Measurements from ENCODE around the gene TMEM44.
"Not testable (repeated sequence)": the region's sequence is repeated elsewhere in the genome, so short reads cannot be mapped to it uniquely, and the experiment has no call there.

The TMEM44 gene

DNA sequence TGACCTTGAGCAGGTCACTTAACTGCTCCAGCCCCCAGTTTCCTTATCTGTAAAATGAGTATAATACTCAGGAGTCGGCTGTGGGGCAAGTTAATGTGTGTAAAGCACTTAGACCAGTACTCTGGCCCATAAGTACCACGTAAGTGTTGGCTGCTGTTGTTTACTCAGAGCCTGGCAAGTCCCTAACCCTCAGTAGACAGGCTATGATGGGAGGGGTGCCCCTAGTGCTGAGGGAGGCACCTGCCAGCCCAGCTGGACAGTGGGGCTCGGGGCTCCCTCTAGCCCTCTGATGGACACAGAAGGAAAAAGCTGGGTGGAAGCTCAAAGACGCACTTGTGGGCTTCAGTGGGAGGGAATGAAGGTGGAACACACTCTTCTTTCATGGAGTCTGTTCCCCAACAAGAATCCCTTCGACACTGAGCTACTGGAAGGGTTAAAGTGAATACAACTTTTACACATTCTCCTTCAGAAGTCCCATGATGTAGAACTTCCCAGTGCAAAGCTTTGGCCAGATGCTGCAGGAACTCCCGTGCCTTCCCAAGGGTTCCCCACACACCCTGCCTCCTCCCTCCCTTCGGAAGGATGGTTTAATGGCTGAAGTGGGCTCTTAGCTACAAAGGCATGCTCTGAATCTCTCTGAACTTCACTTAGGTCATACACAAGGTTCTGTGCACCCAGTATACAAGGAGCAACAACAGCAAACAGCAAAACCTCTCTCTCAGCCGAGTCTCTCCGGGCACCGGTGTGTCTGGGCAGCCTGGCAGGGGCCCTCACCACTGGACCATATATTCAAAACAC lies 25.4 kb downstream of the TMEM44 start:
- DNase-seq, result no peak

DNA sequence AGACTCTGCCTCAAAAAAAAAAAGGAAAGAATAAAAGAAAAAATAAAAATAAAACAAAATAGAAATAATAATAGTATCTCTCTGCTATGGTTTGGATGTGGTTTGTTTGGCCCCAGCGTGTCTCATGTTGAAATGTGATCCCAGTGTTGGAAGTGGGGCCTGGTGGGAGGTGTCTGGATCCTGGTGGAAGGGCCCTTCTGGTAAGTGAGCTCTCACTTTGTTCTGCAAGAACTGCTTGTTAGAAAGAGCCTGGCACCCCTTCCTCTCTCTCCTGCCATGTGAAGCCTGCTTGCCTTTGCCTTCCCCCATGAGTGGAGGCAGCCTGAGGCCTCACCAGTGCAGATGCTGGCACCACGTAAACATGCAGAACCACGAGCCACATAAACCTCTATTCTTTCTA lies 26.3 kb downstream of the TMEM44 start:
- DNase-seq, result no peak

DNA sequence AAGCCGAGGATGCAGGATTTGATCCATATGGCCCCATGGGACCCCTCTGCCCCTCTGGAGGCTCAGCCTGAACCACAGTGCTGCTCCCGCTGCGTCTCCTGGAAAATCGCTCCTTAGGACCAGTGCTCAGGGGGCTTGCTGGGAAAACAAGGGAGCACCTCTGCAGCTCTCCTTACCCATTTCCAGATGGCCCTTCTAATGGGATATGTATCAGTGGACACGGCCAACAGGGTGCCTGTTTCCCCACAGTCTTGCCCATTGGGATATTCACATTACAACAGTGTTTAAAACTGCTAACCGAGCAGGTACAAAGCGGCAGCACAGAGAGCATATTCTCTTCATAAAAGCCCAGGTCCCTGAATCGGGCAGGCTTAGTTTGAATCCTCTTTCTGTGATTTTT lies 27.1 kb downstream of the TMEM44 start:
- DNase-seq, result no peak

DNA sequence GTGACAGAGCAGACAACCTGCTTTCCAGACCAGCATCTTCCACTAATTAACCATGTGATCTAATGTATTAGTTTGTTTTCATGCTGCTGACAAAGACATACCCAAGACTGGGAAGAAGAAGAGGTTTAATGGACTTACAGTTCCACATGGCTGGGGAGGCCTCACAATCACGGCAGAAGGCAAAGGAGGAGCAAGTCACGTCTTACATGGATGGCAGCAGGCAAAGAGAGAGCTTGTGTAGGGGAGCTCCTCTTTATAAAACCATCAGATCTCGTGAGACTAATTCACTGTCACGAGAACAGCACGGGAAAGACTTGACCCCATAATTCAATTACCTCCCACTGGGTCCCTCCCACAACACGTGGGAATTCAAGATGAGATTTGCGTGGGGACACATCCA lies 27.9 kb downstream of the TMEM44 start:
- DNase-seq, result not testable (repeated sequence)

DNA sequence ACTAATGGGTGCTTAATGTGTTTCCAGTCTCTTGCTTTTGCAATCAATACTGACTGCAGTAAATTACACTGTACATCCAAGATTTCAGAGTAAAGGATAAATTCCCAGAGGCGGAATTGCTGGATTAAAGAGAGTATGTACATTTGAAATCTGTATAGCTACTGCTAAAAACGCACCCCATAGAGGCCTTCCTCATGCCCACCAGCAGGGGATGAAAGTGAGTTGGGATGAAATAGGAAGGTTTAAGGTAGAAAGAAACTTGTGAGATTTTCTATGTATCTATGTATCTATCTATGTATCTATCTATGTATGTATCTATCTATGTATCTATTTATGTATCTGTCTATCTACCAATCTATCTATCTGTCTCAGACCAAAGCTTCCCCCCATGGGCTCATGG lies 28.4 kb downstream of the TMEM44 start:
- no peak for DNase-seq

DNA sequence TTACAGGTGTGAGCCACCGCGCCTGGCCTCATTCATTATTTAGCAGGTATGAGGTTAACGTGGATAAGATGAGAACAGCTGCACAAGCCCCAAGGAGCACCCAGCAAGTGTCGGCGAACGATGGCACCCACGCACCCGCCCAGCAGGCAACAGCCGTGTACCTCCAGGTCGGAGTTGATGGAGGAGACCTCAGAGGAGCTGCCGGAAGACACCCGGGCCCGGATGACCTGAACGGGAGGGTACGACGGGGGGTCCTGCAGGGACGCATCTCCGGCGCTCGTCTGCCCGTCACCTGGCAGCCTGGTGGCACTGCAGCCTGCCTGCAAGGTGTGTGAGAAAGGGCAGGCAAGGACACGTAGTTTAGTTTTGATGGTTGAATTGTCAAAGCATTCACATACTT lies 29.1 kb downstream of the TMEM44 start:
- no peak for DNase-seq

DNA sequence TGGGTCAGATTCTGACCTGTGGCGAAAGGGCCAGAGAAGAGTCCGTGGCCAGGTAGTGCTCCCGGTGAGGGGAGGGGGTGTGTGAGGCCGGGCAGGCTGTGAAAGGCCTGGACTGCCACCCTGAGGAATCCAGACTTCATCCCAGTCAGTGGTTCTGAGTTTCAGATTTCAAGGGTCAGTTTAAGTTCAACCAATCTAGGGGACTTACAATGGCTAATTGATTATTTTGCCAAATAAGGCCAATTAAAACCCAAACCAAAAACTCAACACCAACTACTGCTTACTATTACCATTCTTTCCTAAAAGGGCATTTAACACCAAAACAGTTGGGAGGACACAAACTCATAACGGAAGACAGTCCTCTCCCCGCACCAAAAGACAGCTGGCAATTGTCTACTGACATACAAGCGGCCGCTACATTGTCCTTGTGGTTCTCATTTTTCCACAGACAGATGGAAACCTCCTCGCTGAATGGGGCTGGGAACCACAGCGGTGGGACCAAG lies 30.5 kb downstream of the TMEM44 start:
- no peak for DNase-seq

DNA sequence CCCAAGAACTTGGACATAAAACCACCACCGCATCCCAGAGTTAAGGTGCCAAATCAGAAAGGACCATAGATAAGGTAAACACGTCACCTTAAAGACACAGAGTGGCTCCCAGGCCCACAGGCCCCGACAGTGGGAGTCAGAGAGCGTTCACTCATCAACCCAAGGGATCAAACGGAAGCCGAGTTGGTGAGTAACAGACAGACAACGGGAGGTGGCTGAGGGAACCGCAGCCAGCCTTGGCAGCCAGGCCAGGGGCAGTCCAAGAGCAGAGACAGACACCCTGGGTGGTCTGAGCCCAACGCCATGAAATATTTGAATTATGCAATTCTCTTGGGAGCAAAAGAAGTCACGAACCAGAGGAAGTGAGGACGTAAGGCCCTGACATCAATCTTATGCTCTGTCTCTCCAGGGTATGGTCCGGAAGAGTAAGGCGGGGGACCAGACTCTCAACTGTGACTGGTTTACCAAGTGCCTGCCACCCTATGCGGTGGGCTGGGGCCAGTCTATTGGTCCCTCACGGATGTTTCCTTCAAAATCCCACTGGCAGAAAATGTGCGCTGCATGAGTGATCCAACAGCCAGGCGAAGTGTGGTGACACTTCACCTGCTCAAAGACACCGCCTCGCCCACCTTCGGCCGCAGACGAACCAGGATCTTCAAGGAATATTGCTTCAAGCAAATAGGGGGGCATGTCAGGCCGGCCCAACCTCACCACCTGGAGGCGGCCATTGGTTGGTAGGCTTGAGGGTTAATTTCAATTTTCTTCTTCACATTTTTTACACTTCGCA lies 34.3 kb downstream of the TMEM44 start:
- no peak for DNase-seq

DNA sequence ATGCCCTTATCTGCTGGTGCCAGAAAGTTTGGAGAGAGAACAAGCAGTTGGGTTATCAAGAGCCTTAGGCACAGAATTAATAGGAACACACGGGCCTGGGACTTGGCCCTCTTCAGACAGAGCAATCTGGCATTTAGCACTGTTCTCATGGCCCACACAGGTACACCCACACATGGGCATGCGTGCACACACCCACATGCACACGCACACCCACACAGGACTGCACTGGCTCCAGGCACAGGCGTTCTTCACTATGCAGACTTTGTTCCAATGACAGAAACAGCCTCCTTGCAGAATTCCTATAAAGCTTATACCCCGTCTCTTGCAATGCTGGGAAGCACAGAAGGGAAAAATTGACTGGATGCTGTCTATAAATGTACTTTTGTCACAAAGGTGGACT lies 36.3 kb downstream of the TMEM44 start:
- no peak for DNase-seq

DNA sequence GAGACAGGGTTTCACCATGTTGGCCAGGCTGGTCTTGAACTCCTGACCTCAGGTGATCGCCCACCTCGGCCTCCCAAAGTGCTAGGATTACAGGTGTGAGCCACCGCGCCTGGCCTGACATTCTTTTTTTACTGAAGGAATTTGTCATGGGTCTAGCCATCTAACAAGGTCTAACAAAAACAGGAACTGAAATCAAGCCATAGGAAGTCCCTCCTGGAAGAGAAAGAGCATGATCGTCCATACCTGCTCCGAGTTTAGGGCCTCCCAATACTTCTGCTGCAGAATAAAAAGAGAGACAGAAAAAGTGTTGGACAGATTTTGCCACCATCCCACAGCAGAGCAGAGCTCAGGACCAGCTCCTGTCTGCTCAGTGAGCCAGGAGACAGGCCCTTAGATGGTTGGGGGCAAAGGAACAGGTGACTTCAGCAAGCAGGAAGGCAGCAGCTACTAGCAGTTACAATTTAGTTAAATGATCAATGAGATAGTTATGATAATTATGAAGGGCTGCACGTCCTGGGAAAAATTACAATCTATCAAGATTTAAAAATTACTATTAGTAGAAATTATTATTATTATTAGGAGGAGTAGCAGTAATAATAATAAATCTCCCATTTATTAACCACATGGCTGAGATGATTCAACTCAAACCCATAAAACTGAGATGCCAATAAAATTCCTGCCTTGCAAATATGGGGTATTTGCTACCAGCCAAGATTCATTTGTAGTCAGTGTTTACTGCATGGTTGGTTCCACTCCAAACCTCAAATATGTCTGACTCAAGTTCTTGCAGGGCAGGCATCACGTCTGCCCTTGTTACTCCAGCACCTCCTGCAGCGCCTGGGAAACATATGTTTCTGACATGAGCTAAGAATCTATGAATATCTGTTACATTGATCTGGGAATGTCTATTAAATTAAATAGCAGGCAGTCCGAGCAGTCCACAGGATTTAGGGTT lies 40.1 kb downstream of the TMEM44 start:
- no peak for DNase-seq

DNA sequence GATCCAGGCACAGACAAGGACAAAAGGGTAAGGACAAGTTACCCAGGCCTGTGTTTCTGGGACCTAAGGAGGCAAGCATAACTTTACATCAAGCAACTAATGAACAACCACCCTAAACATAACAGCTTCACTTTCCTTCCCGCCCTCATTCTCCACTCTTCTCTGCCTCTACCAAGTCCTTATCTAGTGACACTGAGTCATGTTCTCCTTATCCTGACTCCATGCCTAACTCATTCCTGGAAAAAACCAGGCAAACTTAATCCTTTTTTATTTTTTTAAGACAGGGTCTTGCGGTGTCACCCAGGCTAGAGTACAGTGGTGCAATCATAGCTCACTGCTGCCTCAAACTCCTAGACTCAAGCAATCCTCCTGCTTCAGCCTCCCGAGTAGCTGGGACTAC lies 44.5 kb downstream of the TMEM44 start:
- no peak for DNase-seq

DNA sequence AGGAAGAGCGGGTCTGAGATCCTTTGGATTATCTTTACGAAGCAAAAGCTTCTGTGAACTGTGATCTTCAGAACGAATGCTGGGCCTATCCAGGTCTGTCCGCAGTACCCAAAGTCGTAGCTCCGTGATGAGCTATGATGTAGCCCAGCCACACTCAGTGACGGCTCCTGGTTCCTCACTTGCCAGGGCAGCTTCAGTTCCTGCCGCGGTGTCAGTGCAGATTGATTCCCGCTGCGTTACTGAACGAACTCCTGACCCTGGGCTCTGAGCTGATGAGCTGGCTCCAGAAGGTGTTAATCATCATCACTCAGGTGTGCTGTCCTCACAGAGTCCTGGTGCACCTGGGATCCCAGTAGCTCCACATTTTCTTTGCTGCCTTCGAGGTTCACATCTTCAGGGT lies 45.0 kb downstream of the TMEM44 start:
- DNase-seq, result no peak

DNA sequence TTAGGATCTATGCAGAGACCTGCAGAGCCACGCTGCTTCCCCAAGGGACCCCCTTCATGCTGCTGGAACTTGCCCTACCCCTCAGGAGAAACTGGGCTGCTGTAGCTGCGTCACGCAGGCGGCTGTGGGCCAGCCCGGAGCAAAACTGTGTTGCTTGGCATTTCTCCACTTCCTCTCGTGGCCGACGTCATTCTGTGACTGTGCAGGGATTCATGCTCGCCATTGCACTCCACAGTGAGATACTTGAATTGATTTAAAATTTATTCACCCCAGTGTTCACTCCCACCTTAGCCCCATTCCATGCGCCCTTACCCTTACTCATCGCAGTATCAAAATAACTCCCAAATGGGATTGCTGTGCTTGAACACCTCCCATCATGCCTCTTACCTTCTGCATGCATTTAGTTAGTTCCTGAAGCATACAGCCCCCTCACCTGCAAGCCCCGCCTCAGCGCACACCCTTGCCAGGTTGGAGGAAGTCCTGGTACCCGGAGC lies 45.7 kb downstream of the TMEM44 start:
- DNase-seq, result no peak

DNA sequence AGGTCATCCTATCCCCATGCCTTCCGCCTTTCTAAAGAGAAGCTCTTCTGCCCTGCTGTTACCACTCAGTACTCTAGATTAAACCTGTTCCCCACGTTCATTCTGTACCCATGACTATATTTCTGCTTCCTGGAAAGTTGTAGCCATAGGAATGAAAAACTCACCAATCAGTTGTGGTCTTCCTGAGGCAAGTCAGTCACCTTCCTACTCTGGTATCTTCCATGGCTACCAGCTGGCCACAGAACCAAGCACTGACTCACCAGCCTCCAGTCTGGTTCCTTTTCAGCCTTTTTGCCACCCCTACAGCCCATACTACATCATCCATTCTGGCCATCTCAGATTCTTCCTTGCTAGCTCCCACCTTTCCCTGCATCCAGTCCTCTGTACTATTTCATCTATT lies 46.4 kb downstream of the TMEM44 start:
- no peak for DNase-seq

DNA sequence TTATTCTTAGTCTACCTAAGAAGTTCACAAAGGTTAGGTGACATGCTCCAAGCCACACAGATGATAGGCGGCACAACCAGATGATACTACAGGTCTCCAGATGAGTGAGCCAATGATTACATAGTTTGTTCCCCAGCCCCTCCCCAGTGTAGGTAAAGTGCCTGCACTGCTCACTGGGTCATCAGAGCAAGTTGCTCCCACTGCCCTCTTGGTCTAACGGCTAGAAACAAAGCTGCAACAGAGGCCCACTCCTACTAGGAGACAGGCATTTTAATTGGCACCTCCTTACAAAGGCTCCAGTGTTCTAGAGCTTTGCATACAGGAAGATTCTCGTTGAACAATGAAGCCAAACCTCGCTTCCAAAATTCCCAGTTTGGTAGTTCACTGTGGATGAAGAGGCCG lies 47.3 kb downstream of the TMEM44 start:
- DNase-seq, result no peak

DNA sequence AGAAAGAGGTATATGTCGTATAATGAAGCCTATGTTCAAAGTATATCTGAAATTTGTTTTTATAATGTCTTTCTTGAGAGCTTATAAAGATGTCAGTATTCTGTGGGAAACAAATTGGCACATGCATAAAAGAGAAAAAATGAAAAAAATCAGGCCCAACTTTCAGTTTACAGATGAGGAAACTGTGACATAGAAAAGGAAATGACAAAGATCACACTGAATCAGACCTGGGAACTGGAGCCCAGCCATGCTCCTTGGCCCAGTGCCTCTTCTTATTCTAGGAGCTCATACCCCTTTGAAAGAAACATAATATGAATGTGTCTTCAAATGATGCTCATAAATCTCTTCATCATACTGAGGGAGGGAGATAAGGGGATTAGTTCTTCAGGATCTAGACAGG lies 48.4 kb downstream of the TMEM44 start:
- DNase-seq, result no peak

DNA sequence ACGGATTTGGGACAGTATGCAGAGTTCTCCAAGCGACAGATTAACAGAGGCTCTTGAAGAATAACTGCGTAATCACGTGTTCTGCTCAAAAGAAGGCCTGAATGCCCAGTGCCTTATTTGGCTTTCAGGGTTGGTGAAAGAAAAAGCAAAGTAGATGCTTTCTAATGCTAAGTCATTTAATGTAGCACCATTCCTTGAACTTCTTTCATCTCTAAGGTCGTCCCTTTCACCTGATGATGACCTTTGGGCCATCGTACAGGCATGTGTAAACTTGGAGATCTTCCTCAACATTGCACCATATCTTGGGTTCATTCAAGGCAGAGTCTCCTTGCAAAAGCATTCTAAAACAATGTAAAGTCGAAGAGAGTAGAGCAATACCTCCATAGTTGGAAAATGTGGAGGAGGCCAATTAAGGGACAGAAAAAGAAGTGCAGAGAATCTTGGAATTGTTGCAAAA lies 48.9 kb downstream of the TMEM44 start:
- no peak for DNase-seq

DNA sequence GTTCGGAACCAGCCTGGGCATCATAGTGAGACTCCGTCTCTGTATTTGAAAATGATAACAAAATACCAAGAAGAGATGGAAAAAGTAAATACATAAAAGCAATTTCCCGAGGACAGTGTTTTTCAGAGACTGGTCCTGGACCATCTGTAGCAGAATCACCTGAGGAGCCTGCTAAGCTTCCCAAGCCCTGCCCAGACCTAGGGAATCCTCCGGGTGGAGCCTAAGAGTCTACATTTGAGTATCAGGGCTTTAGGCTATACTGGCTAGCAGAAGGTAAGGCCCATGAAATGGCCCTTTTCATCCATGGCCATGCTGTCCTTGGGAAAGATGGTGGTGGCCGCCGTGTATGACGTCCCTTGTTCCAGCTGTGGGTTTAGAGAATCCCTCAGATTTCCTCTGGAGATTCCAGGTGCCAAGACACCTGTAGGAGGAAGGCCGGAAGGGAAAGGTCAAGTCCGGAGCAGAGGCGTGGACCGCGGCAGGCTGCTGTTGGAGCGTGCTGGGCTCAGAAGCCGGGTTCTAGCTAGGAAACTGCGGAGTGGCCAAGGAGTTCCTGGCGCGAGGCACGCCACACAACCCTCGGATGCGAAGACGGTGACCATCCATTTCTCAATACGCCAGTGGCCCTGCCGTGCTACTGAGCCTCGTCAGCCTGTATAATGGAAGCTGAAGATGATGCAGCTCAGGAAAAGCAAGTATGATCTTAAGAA lies 50.9 kb downstream of the TMEM44 start:
- DNase-seq, result no peak

DNA sequence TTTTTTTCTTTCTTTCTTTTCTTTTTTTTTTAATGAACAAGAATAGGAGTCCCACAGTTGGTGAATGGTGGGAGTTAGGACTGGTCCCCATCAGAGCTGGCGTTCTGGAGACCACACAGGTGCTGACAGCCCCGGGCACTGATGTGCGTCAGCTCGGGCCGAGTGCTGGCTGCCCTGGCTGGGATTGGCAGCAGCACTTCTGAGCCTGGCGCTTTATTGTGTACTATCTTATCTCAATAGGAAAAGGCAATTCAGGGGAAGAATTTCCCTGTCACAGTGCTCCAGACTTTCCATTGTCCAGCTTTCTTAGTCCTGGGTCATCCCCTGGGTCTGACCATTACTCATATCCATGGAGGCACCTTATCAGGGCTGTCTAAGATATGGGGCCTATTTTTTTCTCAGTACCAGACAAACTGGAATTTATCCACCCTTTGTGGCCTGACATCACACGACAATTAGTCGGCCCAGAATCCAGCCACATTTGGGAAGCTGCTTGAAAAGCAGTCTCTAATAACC lies 54.1 kb downstream of the TMEM44 start:
- DNase-seq, result no peak

DNA sequence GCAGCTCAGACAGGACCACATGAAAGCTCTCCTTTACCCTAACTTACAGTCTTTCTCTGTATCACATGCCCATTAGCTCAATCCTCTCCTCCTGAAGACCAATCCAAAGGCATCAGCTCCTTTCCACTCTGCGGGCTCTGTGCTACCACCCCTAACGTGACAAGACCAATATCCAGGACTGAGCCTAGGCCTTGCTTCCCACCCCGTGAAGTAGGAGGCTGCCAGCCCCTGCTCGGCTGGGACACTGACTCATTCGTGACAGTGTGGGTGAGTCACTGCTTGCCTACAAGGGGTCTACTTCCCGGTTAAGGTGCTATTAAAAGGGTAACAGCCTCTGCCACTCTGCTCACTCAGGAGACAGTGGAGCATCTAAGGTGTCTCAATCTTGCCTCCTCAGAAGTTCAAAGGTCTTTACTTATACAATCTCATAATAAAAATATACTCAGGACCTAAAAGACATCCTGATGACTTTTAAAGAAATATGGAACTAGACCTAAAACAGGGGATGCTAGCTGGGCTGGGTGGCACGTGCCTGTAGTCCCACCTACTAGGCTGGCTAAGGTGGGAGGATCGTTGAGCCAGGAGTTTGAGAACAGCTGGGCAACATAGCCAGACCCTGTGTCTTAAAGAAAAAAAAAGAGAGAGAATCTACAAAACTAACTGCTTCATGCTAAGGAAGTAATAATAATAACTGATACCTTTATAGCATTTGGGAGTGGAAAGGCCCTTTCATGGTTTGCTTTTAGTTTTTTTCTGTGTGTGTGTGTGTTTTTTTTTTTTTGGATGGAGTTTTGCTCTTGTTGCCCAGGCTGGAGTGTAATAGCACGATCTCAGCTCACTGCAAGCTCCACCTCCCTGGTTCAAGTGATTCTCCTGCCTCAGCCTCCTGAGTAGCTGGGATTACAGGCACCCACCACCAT lies 55.0 kb downstream of the TMEM44 start:
- no peak for DNase-seq

Measured in NCI-H1092 (cell line).